ENCODE results near the gene RUVBL2.

- TF ChIP-seq, protein P1, sequence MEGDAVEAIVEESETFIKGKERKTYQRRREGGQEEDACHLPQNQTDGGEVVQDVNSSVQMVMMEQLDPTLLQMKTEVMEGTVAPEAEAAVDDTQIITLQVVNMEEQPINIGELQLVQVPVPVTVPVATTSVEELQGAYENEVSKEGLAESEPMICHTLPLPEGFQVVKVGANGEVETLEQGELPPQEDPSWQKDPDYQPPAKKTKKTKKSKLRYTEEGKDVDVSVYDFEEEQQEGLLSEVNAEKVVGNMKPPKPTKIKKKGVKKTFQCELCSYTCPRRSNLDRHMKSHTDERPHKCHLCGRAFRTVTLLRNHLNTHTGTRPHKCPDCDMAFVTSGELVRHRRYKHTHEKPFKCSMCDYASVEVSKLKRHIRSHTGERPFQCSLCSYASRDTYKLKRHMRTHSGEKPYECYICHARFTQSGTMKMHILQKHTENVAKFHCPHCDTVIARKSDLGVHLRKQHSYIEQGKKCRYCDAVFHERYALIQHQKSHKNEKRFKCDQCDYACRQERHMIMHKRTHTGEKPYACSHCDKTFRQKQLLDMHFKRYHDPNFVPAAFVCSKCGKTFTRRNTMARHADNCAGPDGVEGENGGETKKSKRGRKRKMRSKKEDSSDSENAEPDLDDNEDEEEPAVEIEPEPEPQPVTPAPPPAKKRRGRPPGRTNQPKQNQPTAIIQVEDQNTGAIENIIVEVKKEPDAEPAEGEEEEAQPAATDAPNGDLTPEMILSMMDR (IDR thresholded peaks at IDR 0.05), result no peak
- TF ChIP-seq POLR2AphosphoS5 (IDR thresholded peaks at IDR 0.05), result peak; percentile 100
Measured at GRCh38 chr19:48965040-48965805, 28.5 kb upstream of the RUVBL2 start, which contains the start of gene FTL.

Data from gastroesophageal sphincter (tissue), 3 donors.